HepG2 (cell line): ENCODE data around the gene FUCA1. TPM values are rescaled to one million over a fixed set of nuclear protein-coding genes. Genes with fewer than 3 reads are reported as not detected.

Experiments used
- ATAC-seq: fragments of 200-7000 bp; cut with Tn5 transposase; 3 replicates; pipeline ENCODE4 v1.9.1; 2020; ENCODE audit warnings: mild to moderate bottlenecking, moderate library complexity
- BruUV-seq: library from RNA; stranded (reverse); fragments of 400-500 nt; replicated peaks from 2 replicates; lab custom pipeline; 2021; lab: Mats Ljungman, UMichigan
- CTCF ChIA-PET: fragments of 300-600 bp; formaldehyde crosslinking; extraction: SDS; loops from one replicate; lab custom pipeline; 2021; ENCODE audit warnings: low total read pairs, inconsistent platforms, low intra/inter-chr PET ratio; lab: Yijun Ruan, JAX
- POLR2A ChIA-PET: fragments of 350-600 bp; sonication (Branson Sonifier 250); formaldehyde crosslinking; loops from one replicate; lab custom pipeline; 2020; ENCODE audit warnings: antibody characterized with exemption, inconsistent platforms; lab: Yijun Ruan, JAX
- DNase-seq: peaks from one replicate; pipeline ENCODE4 v3.0.0-alpha.2; 2015; ENCODE audit warnings: low spot score
- FAIRE-seq: peaks from 3 replicates; lab custom pipeline; 2011; peaks lifted over from hg19 to GRCh38; lab: Jason Lieb, UNC
- H2AFZ ChIP-seq: one replicate; pipeline ENCODE4 v1.6.1; 2011; ENCODE audit warnings: low read length, inconsistent platforms
- H3K27ac ChIP-seq: fragments of 300-600 bp; 3 replicates; pipeline ENCODE4 v1.8.0; 2011; ENCODE audit warnings: mixed run types, mild to moderate bottlenecking, mixed read lengths, low read length, inconsistent platforms; ENCODE audit not compliant: insufficient read depth; ENCODE audit errors: extremely low read length
- H3K27me3 ChIP-seq, 2 experiments: fragments of 200-600 bp in 1 of 2; 2 replicates in 1 of 2; 3 replicates in 1 of 2; pipeline versions ENCODE4 v1.6.0 to v1.8.0; 2011; ENCODE audit warnings: low read length in 2 of 2, mild to moderate bottlenecking in 2 of 2, moderate library complexity in 2 of 2, inconsistent platforms in 1 of 2; ENCODE audit not compliant: insufficient read depth in 2 of 2, control insufficient read depth in 1 of 2
- H3K36me3 ChIP-seq, 2 experiments: fragments of 200-600 bp in 1 of 2; replicated peaks in 1 of 2; 2 replicates in 1 of 2; 3 replicates in 1 of 2; pipeline versions ENCODE4 v1.5.1 to v1.8.0; 2011; ENCODE audit warnings: low read length in 2 of 2, inconsistent platforms in 1 of 2; ENCODE audit not compliant: insufficient read depth in 2 of 2, control insufficient read depth in 1 of 2
- H3K4me1 ChIP-seq: 2 replicates; pipeline ENCODE4 v1.5.1; 2012; ENCODE audit warnings: low read length, inconsistent platforms; ENCODE audit not compliant: insufficient read depth
- H3K4me2 ChIP-seq: 2 replicates; pipeline ENCODE4 v1.6.0; 2011; ENCODE audit warnings: low read depth, low read length, inconsistent platforms
- H3K4me3 ChIP-seq, 3 experiments: fragments of 200-600 bp in 1 of 3; sonication (generic), shearing (Covaris generic) in 1 of 3; replicated peaks in 1 of 3; 2 replicates each; pipeline ENCODE4 v1.5.1; 2011 to 2016; ENCODE audit warnings: low read length in 3 of 3, inconsistent platforms in 2 of 3, low read depth in 2 of 3, mild to moderate bottlenecking in 2 of 3, control low read depth in 1 of 3, mixed read lengths in 1 of 3; ENCODE audit not compliant: insufficient read depth in 1 of 3
- H3K79me2 ChIP-seq: one replicate; pipeline ENCODE4 v1.6.1; 2011; ENCODE audit warnings: low read length, inconsistent platforms; ENCODE audit not compliant: insufficient read depth
- H3K9ac ChIP-seq: 2 replicates; pipeline ENCODE4 v1.6.0; 2011; ENCODE audit warnings: mild to moderate bottlenecking, low read depth, low read length, inconsistent platforms; ENCODE audit not compliant: insufficient read depth
- H3K9me3 ChIP-seq: 2 replicates; pipeline ENCODE4 v1.5.1; 2012; ENCODE audit warnings: mild to moderate bottlenecking, low read length
- H4K20me1 ChIP-seq: 2 replicates; pipeline ENCODE4 v1.6.0; 2011; ENCODE audit warnings: inconsistent platforms, mild to moderate bottlenecking, low read length, moderate library complexity; ENCODE audit not compliant: insufficient read depth
- MAF1 ChIP-seq: sonication (generic); formaldehyde crosslinking; IDR thresholded peaks from 2 replicates; pipeline ENCODE4 v1.5.0; 2020; ENCODE audit warnings: missing genetic modification reagents, borderline replicate concordance
- MEF2D ChIP-seq: sonication (generic); formaldehyde crosslinking; IDR thresholded peaks from 2 replicates; pipeline ENCODE4 v1.5.1; 2020; ENCODE audit warnings: mild to moderate bottlenecking, missing genetic modification reagents
- SNAPC2 ChIP-seq: sonication (generic); formaldehyde crosslinking; IDR thresholded peaks from 2 replicates; pipeline ENCODE4 v1.8.1; 2022; ENCODE audit warnings: mild to moderate bottlenecking, missing genetic modification reagents
- TSC22D2 ChIP-seq: sonication (generic); formaldehyde crosslinking; IDR thresholded peaks from 2 replicates; pipeline ENCODE4 v1.5.1; 2020; ENCODE audit warnings: missing genetic modification reagents, mild to moderate bottlenecking, borderline replicate concordance
- ZBTB38 ChIP-seq: sonication (generic); formaldehyde crosslinking; IDR thresholded peaks from 2 replicates; pipeline ENCODE4 v1.5.1; 2020; ENCODE audit warnings: mild to moderate bottlenecking, missing genetic modification reagents
- ZNF160 ChIP-seq: sonication (generic); formaldehyde crosslinking; IDR thresholded peaks from 2 replicates; pipeline ENCODE4 v1.8.0; 2022; ENCODE audit warnings: mild to moderate bottlenecking, inconsistent platforms, missing genetic modification reagents
- ZNF230 ChIP-seq: sonication (generic); formaldehyde crosslinking; IDR thresholded peaks from 2 replicates; pipeline ENCODE4 v1.4.0; 2020; ENCODE audit warnings: mild to moderate bottlenecking, missing genetic modification reagents
- WGBS: methylation state at CpG from one replicate; pipeline ENCODE4 v1.1.6; 2017; ENCODE audit warnings: low lambda C conversion rate; 5-methylcytosine and 5-hydroxymethylcytosine counted together
- in situ Hi-C: cut with HindIII; loops from 2 replicates; pipeline ENCODE4 v1.10.0; 2017; ENCODE audit warnings: low pct_unique_long_range_greater_than_20kb; ENCODE audit not compliant: extremely low pct_ligation_motif_present
- intact Hi-C: fragments of 100-400 bp; cut with micrococcal nuclease; formaldehyde crosslinking; loops from one replicate; pipeline ENCODE4 v1.10.0; 2022; ENCODE audit not compliant: unreplicated experiment
- polyA plus RNA-seq, 8 experiments: library from polyadenylated mRNA; depleted of rRNA in 3 of 8; stranded (reverse) in 7 of 8; unstranded in 1 of 8; fragments of >200 nt; fragmentation: Illumina TruSeq in 4 of 8; extraction: Trizol in 4 of 8; gene quantifications; 2 replicates each; pipeline versions ENCODE4 v1.2.1 to v1.2.3, GENCODE V29; 2011 to 2016; ENCODE audit warnings: low read depth in 4 of 8, missing spikeins in 1 of 8, mixed read lengths in 1 of 8; ENCODE audit not compliant: insufficient read depth in 1 of 8
- total RNA-seq, 5 experiments: library from RNA; depleted of rRNA; stranded (reverse); fragments of >200 nt; fragmentation: Illumina TruSeq; extraction: Trizol; gene quantifications; 2 replicates each; pipeline ENCODE4 v1.2.3, GENCODE V29; 2016; ENCODE audit warnings: low read depth in 1 of 5
- TF ChIP-seq, protein P1 (sequence below): sonication (generic); formaldehyde crosslinking; conservative IDR thresholded peaks from 2 replicates; pipeline ENCODE4 v1.8.1; 2023; ENCODE audit warnings: missing genetic modification reagents
- TF ChIP-seq, protein P2 (sequence below): sonication (generic); formaldehyde crosslinking; IDR thresholded peaks from 2 replicates; pipeline ENCODE4 v1.4.0; 2020; ENCODE audit warnings: missing genetic modification reagents, low read depth, mild to moderate bottlenecking, borderline replicate concordance
- TF ChIP-seq, protein P3 (sequence below): sonication (generic); formaldehyde crosslinking; IDR thresholded peaks from 2 replicates; pipeline ENCODE4 v1.5.0; 2020; ENCODE audit warnings: missing genetic modification reagents

FUCA1 gene
- total and polyA plus RNA-seq, 2 of the 13 experiments (the other 11 are each of a cell fraction or from before 2014, with no cell fraction given), result 32.7 to 33.6 TPM

DNA sequence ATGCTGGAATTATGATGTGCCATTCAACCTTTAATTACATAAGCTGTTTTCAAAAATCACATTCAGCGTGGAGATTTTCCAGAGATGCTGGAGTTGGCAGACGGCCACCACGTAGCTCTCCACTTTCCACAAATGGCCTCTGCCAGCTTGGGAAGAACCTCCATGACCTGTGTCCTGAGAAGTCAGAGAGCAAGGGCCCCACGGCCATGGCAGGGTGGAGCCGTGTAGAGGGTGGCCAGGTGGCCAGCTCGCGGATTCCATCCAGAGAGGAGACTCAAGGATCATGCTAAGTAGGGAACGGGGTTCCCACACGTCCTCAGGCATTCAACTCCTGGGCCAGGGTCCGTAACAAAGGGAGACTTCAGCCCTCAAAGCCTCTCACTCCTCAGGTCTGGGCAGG is 66.2 kb downstream of the FUCA1 start:
- Histone ChIP-seq H3K27ac (peak overlapping the region; percentile 95), H3K36me3 (peaks cover 4 to 20% of the 10 kb centered on the region in 2 experiments; a peak in 4 of 5 replicates), H3K4me1 (peaks cover 78% of the 10 kb centered on the region), H3K4me3 (peak overlapping the region in 2 of 3 experiments; percentile 65 to 92; a peak in 3 of 6 replicates), H3K79me2 (peaks cover 9% of the 10 kb centered on the region), H3K9ac (peak overlapping the region; percentile 10; the same call in 1 of the 2 replicates), H3K27me3 (no peaks in the 10 kb centered on the region; a peak in 1 of 5 replicates), H4K20me1 (peaks cover 5% of the 10 kb centered on the region; the same call in 1 of the 2 replicates), H3K9me3 (no peaks in the 10 kb centered on the region), H2AFZ (no peak overlapping the region), H3K4me2 (peak overlapping the region; percentile 97)
- WGBS, result 57% methylated on average over 10 of the region's 10 CpGs
- in situ Hi-C loops (no loop called here), intact Hi-C loops (loop anchor here (5.0 kb wide), 1 partner anchor 65 kb away; the partner anchor contains the start of gene FUCA1)
- ATAC-seq (no peak), FAIRE-seq (no peak), DNase-seq (no peak)
- BruUV-seq, result no TSS peak
- ChIA-PET CTCF (no interaction called here), POLR2A (interaction anchor here (0.5 to 10.9 kb wide), 10 partner anchors 9 to 115 kb away, joined by 3 to 154 read pairs (median 10); partner anchors contain the start of genes FUCA1, HMGCL, LYPLA2 and PITHD1)
- TF ChIP-seq TSC22D2 (CRISPR knock-in tag) (no peak), ZBTB38 (CRISPR knock-in tag) (peak; percentile 49; the same call in 1 of the 2 replicates)

DNA sequence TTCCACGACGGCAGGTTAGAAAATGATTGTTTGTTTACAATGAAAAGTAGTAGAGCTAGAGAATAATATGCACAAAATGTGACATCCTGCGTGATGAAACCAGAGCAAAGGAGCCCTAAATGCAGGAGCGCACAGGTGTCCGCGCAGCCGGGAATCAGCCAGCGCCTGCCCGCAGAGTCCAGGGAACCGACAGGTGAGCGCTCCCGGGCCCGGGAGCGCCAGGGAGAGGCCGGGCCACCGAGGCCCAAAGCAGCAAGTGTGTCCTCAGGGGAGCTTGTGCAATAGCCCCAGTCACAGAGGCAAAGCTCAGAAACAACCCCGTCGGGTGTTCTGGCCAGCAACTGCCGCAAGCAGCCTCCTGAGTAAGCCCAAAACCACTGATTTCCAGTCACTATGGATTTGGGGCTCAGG is 66.7 kb downstream of the FUCA1 start:
- FAIRE-seq (no peak), ATAC-seq (peak; percentile 16), DNase-seq (no peak)
- intact Hi-C loops, result loop anchor here (5.0 kb wide), 1 partner anchor 66 kb away; the partner anchor contains the start of gene FUCA1
- H2AFZ ChIP-seq, result no peak overlapping the region
- ChIA-PET POLR2A (interaction anchor here (0.5 to 10.9 kb wide), 10 partner anchors 9 to 220 kb away, joined by 3 to 154 read pairs (median 10); partner anchors contain the start of genes FUCA1, HMGCL, LYPLA2 and PITHD1), CTCF (no interaction called here)
- H3K4me3 ChIP-seq, result peak overlapping the region; percentile 65 to 92 (median 90)
- no peaks in the 10 kb centered on the region for H3K9me3 ChIP-seq
- peaks cover 9% of the 10 kb centered on the region for H3K79me2 ChIP-seq
- TSS peak; percentile 42 for BruUV-seq
- peak overlapping the region; percentile 93 for H3K9ac ChIP-seq
- in situ Hi-C loops, result no loop called here
- peak overlapping the region; percentile 95 for H3K27ac ChIP-seq
- H3K36me3 ChIP-seq, result peaks cover 4 to 24% of the 10 kb centered on the region in 2 experiments; a peak in 4 of 5 replicates
- H3K27me3 ChIP-seq, result no peaks in the 10 kb centered on the region; a peak in 1 of 5 replicates
- H3K4me2 ChIP-seq, result peak overlapping the region; percentile 97
- WGBS, result 5% methylated on average over 13 of the region's 19 CpGs
- peaks cover 5% of the 10 kb centered on the region; the same call in 1 of the 2 replicates for H4K20me1 ChIP-seq
- H3K4me1 ChIP-seq, result peaks cover 73% of the 10 kb centered on the region
- TF ChIP-seq, protein P1, sequence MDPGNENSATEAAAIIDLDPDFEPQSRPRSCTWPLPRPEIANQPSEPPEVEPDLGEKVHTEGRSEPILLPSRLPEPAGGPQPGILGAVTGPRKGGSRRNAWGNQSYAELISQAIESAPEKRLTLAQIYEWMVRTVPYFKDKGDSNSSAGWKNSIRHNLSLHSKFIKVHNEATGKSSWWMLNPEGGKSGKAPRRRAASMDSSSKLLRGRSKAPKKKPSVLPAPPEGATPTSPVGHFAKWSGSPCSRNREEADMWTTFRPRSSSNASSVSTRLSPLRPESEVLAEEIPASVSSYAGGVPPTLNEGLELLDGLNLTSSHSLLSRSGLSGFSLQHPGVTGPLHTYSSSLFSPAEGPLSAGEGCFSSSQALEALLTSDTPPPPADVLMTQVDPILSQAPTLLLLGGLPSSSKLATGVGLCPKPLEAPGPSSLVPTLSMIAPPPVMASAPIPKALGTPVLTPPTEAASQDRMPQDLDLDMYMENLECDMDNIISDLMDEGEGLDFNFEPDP (CRISPR knock-in tag), result 0 out of 2 replicates have a peak, but pooled peaks have one; percentile 75
- no peak for TF ChIP-seq MEF2D
- no peak for TF ChIP-seq MAF1
- TF ChIP-seq, protein P2, sequence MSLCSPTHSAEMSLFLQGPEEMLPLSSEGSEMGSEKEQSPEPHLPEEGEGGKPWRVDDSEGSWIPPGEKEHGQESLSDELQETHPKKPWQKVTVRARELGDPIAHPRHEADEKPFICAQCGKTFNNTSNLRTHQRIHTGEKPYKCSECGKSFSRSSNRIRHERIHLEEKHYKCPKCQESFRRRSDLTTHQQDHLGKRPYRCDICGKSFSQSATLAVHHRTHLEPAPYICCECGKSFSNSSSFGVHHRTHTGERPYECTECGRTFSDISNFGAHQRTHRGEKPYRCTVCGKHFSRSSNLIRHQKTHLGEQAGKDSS (CRISPR knock-in tag), result 0 out of 2 replicates have a peak, but pooled peaks have one; percentile 17
- no peak for TF ChIP-seq ZNF160 (CRISPR knock-in tag)
- TF ChIP-seq ZNF230 (CRISPR knock-in tag), result 0 out of 2 replicates have a peak, but pooled peaks have one; percentile 12
- TF ChIP-seq, protein P3, sequence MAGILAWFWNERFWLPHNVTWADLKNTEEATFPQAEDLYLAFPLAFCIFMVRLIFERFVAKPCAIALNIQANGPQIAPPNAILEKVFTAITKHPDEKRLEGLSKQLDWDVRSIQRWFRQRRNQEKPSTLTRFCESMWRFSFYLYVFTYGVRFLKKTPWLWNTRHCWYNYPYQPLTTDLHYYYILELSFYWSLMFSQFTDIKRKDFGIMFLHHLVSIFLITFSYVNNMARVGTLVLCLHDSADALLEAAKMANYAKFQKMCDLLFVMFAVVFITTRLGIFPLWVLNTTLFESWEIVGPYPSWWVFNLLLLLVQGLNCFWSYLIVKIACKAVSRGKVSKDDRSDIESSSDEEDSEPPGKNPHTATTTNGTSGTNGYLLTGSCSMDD (CRISPR knock-in tag), result no peak
- no peak for TF ChIP-seq SNAPC2 (CRISPR knock-in tag)
